Measurements from ENCODE around the gene CNDP2.

DNA sequence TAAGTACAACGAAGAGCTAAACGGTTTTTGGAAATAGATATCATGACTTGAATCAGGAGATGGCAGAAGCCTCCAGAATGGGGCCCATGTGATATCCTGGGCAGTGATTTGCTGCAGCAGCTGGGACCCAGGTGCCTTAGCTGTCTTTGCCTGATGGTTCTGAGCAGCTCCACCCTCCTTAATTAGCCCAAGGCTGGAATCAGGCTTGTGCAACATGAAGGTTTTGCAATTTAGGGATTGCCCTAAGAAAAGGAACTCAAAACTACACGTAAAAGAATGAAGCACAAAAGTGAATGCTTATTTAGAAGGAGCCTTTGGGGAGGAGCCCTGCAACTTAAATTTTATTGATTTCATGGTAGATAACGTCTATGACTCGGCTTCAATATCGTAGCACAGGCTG is 17.3 kb upstream of the CNDP2 start:
- TF ChIP-seq POLR2A (IDR thresholded peaks at IDR 0.05; ENCODE audit: insufficient read depth in 1 of 2, low read depth in 2 of 2, low read length in 2 of 2): no peak
- no peak for TF ChIP-seq ZNF839 (CRISPR knock-in tag; IDR thresholded peaks at IDR 0.05; ENCODE audit: borderline replicate concordance)
- TF ChIP-seq ZFYVE20 (CRISPR knock-in tag; IDR thresholded peaks at IDR 0.05; ENCODE audit: borderline replicate concordance, low read depth): no peak
- no peak for TF ChIP-seq SMC3 (IDR thresholded peaks at IDR 0.05; ENCODE audit: low read length)
- no peak for TF ChIP-seq ZNF777 (CRISPR knock-in tag; IDR thresholded peaks at IDR 0.05)
- TF ChIP-seq, protein P1, sequence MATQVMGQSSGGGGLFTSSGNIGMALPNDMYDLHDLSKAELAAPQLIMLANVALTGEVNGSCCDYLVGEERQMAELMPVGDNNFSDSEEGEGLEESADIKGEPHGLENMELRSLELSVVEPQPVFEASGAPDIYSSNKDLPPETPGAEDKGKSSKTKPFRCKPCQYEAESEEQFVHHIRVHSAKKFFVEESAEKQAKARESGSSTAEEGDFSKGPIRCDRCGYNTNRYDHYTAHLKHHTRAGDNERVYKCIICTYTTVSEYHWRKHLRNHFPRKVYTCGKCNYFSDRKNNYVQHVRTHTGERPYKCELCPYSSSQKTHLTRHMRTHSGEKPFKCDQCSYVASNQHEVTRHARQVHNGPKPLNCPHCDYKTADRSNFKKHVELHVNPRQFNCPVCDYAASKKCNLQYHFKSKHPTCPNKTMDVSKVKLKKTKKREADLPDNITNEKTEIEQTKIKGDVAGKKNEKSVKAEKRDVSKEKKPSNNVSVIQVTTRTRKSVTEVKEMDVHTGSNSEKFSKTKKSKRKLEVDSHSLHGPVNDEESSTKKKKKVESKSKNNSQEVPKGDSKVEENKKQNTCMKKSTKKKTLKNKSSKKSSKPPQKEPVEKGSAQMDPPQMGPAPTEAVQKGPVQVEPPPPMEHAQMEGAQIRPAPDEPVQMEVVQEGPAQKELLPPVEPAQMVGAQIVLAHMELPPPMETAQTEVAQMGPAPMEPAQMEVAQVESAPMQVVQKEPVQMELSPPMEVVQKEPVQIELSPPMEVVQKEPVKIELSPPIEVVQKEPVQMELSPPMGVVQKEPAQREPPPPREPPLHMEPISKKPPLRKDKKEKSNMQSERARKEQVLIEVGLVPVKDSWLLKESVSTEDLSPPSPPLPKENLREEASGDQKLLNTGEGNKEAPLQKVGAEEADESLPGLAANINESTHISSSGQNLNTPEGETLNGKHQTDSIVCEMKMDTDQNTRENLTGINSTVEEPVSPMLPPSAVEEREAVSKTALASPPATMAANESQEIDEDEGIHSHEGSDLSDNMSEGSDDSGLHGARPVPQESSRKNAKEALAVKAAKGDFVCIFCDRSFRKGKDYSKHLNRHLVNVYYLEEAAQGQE (IDR thresholded peaks at IDR 0.05; ENCODE audit: borderline replicate concordance in 1 of 2, low read depth in 1 of 2, low read length in 2 of 2): no peak
- TF ChIP-seq, protein P2, sequence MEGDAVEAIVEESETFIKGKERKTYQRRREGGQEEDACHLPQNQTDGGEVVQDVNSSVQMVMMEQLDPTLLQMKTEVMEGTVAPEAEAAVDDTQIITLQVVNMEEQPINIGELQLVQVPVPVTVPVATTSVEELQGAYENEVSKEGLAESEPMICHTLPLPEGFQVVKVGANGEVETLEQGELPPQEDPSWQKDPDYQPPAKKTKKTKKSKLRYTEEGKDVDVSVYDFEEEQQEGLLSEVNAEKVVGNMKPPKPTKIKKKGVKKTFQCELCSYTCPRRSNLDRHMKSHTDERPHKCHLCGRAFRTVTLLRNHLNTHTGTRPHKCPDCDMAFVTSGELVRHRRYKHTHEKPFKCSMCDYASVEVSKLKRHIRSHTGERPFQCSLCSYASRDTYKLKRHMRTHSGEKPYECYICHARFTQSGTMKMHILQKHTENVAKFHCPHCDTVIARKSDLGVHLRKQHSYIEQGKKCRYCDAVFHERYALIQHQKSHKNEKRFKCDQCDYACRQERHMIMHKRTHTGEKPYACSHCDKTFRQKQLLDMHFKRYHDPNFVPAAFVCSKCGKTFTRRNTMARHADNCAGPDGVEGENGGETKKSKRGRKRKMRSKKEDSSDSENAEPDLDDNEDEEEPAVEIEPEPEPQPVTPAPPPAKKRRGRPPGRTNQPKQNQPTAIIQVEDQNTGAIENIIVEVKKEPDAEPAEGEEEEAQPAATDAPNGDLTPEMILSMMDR (CRISPR knock-in tag; IDR thresholded peaks at IDR 0.05): no peak
- no peak for TF ChIP-seq ZNF451 (CRISPR knock-in tag; IDR thresholded peaks at IDR 0.05)
- no peak for TF ChIP-seq KLF6 (CRISPR knock-in tag; IDR thresholded peaks at IDR 0.05)
- TF ChIP-seq, protein P3, sequence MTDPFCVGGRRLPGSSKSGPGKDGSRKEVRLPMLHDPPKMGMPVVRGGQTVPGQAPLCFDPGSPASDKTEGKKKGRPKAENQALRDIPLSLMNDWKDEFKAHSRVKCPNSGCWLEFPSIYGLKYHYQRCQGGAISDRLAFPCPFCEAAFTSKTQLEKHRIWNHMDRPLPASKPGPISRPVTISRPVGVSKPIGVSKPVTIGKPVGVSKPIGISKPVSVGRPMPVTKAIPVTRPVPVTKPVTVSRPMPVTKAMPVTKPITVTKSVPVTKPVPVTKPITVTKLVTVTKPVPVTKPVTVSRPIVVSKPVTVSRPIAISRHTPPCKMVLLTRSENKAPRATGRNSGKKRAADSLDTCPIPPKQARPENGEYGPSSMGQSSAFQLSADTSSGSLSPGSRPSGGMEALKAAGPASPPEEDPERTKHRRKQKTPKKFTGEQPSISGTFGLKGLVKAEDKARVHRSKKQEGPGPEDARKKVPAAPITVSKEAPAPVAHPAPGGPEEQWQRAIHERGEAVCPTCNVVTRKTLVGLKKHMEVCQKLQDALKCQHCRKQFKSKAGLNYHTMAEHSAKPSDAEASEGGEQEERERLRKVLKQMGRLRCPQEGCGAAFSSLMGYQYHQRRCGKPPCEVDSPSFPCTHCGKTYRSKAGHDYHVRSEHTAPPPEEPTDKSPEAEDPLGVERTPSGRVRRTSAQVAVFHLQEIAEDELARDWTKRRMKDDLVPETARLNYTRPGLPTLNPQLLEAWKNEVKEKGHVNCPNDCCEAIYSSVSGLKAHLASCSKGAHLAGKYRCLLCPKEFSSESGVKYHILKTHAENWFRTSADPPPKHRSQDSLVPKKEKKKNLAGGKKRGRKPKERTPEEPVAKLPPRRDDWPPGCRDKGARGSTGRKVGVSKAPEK (CRISPR knock-in tag; IDR thresholded peaks at IDR 0.05; ENCODE audit: borderline replicate concordance): no peak
- TF ChIP-seq POLR2AphosphoS5 (IDR thresholded peaks at IDR 0.05; ENCODE audit: low read depth, low read length): no peak
- TF ChIP-seq, protein P4, sequence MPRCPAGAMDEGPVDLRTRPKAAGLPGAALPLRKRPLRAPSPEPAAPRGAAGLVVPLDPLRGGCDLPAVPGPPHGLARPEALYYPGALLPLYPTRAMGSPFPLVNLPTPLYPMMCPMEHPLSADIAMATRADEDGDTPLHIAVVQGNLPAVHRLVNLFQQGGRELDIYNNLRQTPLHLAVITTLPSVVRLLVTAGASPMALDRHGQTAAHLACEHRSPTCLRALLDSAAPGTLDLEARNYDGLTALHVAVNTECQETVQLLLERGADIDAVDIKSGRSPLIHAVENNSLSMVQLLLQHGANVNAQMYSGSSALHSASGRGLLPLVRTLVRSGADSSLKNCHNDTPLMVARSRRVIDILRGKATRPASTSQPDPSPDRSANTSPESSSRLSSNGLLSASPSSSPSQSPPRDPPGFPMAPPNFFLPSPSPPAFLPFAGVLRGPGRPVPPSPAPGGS (CRISPR knock-in tag; IDR thresholded peaks at IDR 0.05): no peak
- no peak for TF ChIP-seq NFE2 (CRISPR knock-in tag; IDR thresholded peaks at IDR 0.05)
- TF ChIP-seq RFX3 (CRISPR knock-in tag; IDR thresholded peaks at IDR 0.05): no peak

All from HepG2 (cell line).